Lower leg skin (tissue), 4 donors: Measurements from ENCODE around the gene INSYN2A. TPM values are rescaled to one million over a fixed set of nuclear protein-coding genes. Genes with fewer than 3 reads are reported as not detected.

Source experiments
- DNase-seq, 2 donors: peaks; one replicate each; pipeline ENCODE4 v3.0.0-alpha.2; 2019; ENCODE audit warnings: low spot score in 2 of 2
- H3K4me3 ChIP-seq: fragments of 200-600 bp; sonication (generic); 2 replicates; pipeline ENCODE4 v1.5.1; 2017; ENCODE audit warnings: mild to moderate bottlenecking, low read depth; ENCODE audit not compliant: poor library complexity, severe bottlenecking
- CTCF ChIP-seq, 3 donors: fragments of 450-650 bp; IDR thresholded peaks; one replicate each; pipeline ENCODE4 v1.5.1; 2016; ENCODE audit warnings: antibody characterized with exemption in 3 of 3, mild to moderate bottlenecking in 3 of 3, moderate library complexity in 2 of 3
- POLR2A ChIP-seq, 2 donors: fragments of 450-650 bp; IDR thresholded peaks; one replicate each; pipeline ENCODE4 v1.6.1; 2016 to 2017; ENCODE audit warnings: antibody characterized with exemption in 2 of 2, mild to moderate bottlenecking in 1 of 2, moderate library complexity in 1 of 2
- WGBS, 2 donors: methylation state at CpG; one replicate each; pipeline ENCODE4 v1.1.5; 2018; 5-methylcytosine and 5-hydroxymethylcytosine counted together
- intact Hi-C: fragments of 100-400 bp; cut with DNase I; formaldehyde crosslinking; loops from one replicate; pipeline ENCODE4 v1.15.0; 2023; ENCODE audit warnings: low total_unique reads
- total RNA-seq, 4 donors: library from RNA; depleted of rRNA; stranded (reverse); fragments of >200 nt; gene quantifications; one replicate each; pipeline ENCODE4 v1.1.0, GENCODE V29; 2016

Gene INSYN2A
- total RNA-seq, 4 donors from 2014 or later, result 0.08 to 0.29 TPM; not detected in 2

GRCh38 chr10:127174866-127175265, 21.5 kb downstream of the INSYN2A start:
- WGBS, 2 donors, result 96% methylated on average over 8 of the region's 8 CpGs
- no peak for TF ChIP-seq POLR2A (IDR thresholded peaks at IDR 0.05)
- no peak for TF ChIP-seq CTCF (IDR thresholded peaks at IDR 0.05)
- DNase-seq, result no peak
- no peak overlapping the region for H3K4me3 ChIP-seq
- intact Hi-C loops, result no loop called here

GRCh38 chr10:127168261-127168660, 28.1 kb downstream of the INSYN2A start:
- 81 to 93% methylated on average over 3 of the region's 3 CpGs for WGBS, 2 donors
- DNase-seq, result no peak
- H3K4me3 ChIP-seq, result no peak overlapping the region
- intact Hi-C loops, result no loop called here
- TF ChIP-seq CTCF (IDR thresholded peaks at IDR 0.05) (no peak), POLR2A (IDR thresholded peaks at IDR 0.05) (no peak)

- intact Hi-C loops, result no loop called here
- TF ChIP-seq POLR2A (IDR thresholded peaks at IDR 0.05), result no peak
- TF ChIP-seq CTCF (IDR thresholded peaks at IDR 0.05), result no peak
- WGBS, 2 donors, result 91 to 96% methylated on average over 6 of the region's 6 CpGs
- DNase-seq, result no peak
- no peak overlapping the region for H3K4me3 ChIP-seq
Observed at GRCh38 chr10:127162841-127163240, 33.5 kb downstream of the INSYN2A start.

GRCh38 chr10:127161482-127161881, 34.9 kb downstream of the INSYN2A start:
- TF ChIP-seq POLR2A (IDR thresholded peaks at IDR 0.05) (no peak), CTCF (IDR thresholded peaks at IDR 0.05) (no peak)
- 88 to 89% methylated on average over 5 of the region's 5 CpGs for WGBS, 2 donors
- DNase-seq, result no peak
- H3K4me3 ChIP-seq, result no peak overlapping the region
- intact Hi-C loops, result no loop called here

- DNase-seq, result no peak
- TF ChIP-seq CTCF (IDR thresholded peaks at IDR 0.05), result no peak
- no peak for TF ChIP-seq POLR2A (IDR thresholded peaks at IDR 0.05)
- 93% methylated on average over 13 of the region's 13 CpGs for WGBS, 2 donors
- intact Hi-C loops, result no loop called here
- H3K4me3 ChIP-seq, result no peak overlapping the region
Observed at GRCh38 chr10:127159648-127160245, 36.6 kb downstream of the INSYN2A start.

- H3K4me3 ChIP-seq, result no peak overlapping the region
- 98 to 99% methylated on average over 2 of the region's 2 CpGs for WGBS, 2 donors
- TF ChIP-seq POLR2A (IDR thresholded peaks at IDR 0.05) (no peak), CTCF (IDR thresholded peaks at IDR 0.05) (no peak)
- no peak for DNase-seq
- intact Hi-C loops, result no loop called here
Observed at GRCh38 chr10:127158662-127159061, 37.7 kb downstream of the INSYN2A start.
